Measurements from ENCODE around the gene ABCD1. TPM values are rescaled to one million over a fixed set of nuclear protein-coding genes. Genes with fewer than 3 reads are reported as not detected.

ABCD1 gene
- total RNA-seq, 1 experiment from 2014 or later = 31.6 TPM

- no peak for DNase-seq (ENCODE audit: low spot score)
These were observed 66.6 kb downstream of the ABCD1 start for GRCh38 chrX:153791104-153791852.

- DNase-seq (ENCODE audit: low spot score) = no peak
These were observed 67.7 kb downstream of the ABCD1 start for GRCh38 chrX:153792368-153792767.

- no peak for DNase-seq (ENCODE audit: low spot score)
These were observed 68.6 kb downstream of the ABCD1 start for GRCh38 chrX:153793291-153793690.

Other genes with a start within 250 kb of the ABCD1 start
- 14.0 and 23.2 TPM in 2 replicates for gene BGN, start 229.9 kb upstream of the ABCD1 start, total RNA-seq (2014; rRNA removed; shearing (Covaris generic))
- gene ATP2B3, start 207.2 kb upstream of the ABCD1 start, total RNA-seq (2014; rRNA removed; shearing (Covaris generic)) = not detected in 2 replicates
- 107 and 122 TPM in 2 replicates for gene CCNQ, start 125.7 kb upstream of the ABCD1 start, total RNA-seq (2014; rRNA removed; shearing (Covaris generic))
- not detected in 2 replicates for gene DUSP9, start 77.7 kb upstream of the ABCD1 start, total RNA-seq (2014; rRNA removed; shearing (Covaris generic))
- 0.99 and 1.1 TPM in 2 replicates for gene PNCK, start 51.0 kb upstream of the ABCD1 start, total RNA-seq (2014; rRNA removed; shearing (Covaris generic))
- 98.8 and 127 TPM in 2 replicates for gene SLC6A8, start 36.9 kb upstream of the ABCD1 start, total RNA-seq (2014; rRNA removed; shearing (Covaris generic))
- gene BCAP31, start 469 bp upstream of the ABCD1 start, total RNA-seq (2014; rRNA removed; shearing (Covaris generic)) = 387 and 409 TPM in 2 replicates
- gene PLXNB3, start 39.4 kb downstream of the ABCD1 start, total RNA-seq (2014; rRNA removed; shearing (Covaris generic)) = 7.0 and 10.3 TPM in 2 replicates
- gene SRPK3, start 56.2 kb downstream of the ABCD1 start, total RNA-seq (2014; rRNA removed; shearing (Covaris generic)) = 1.1 and 5.6 TPM in 2 replicates
- gene IDH3G, start 69.5 kb downstream of the ABCD1 start, total RNA-seq (2014; rRNA removed; shearing (Covaris generic)) = 173 and 197 TPM in 2 replicates
- 496 and 561 TPM in 2 replicates for gene SSR4, start 69.8 kb downstream of the ABCD1 start, total RNA-seq (2014; rRNA removed; shearing (Covaris generic))
- gene PDZD4, start 105.7 kb downstream of the ABCD1 start, total RNA-seq (2014; rRNA removed; shearing (Covaris generic)) = 0.33 TPM in 1 of 2 replicates, not detected in the other
- gene L1CAM, start 161.3 kb downstream of the ABCD1 start, total RNA-seq (2014; rRNA removed; shearing (Covaris generic)) = not detected in 2 replicates
- gene AVPR2, start 179.8 kb downstream of the ABCD1 start, total RNA-seq (2014; rRNA removed; shearing (Covaris generic)) = not detected in 2 replicates
- gene ARHGAP4, start 201.4 kb downstream of the ABCD1 start, total RNA-seq (2014; rRNA removed; shearing (Covaris generic)) = 3.4 and 6.5 TPM in 2 replicates
- 304 and 321 TPM in 2 replicates for gene NAA10, start 210.2 kb downstream of the ABCD1 start, total RNA-seq (2014; rRNA removed; shearing (Covaris generic))
- 0.08 and 0.91 TPM in 2 replicates for gene RENBP, start 219.8 kb downstream of the ABCD1 start, total RNA-seq (2014; rRNA removed; shearing (Covaris generic))
- 106 and 124 TPM in 2 replicates for gene HCFC1, start 247.0 kb downstream of the ABCD1 start, total RNA-seq (2014; rRNA removed; shearing (Covaris generic))
- gene TMEM187, start 247.9 kb downstream of the ABCD1 start, total RNA-seq (2014; rRNA removed; shearing (Covaris generic)) = 21.4 and 23.4 TPM in 2 replicates

Measured in HT-29 (cell line).